ENCODE data around the gene UROC1.

UROC1 gene

GRCh38 chr3:126432361-126433104, 85.0 kb downstream of the UROC1 start:
- no peak for DNase-seq (ENCODE audit: low spot score)
- TF ChIP-seq CTCF (IDR thresholded peaks at IDR 0.05; ENCODE audit: extremely low read depth, missing control alignments): no peak
